HG03457 (cell line): Measurements from ENCODE around the gene ANKRD16.
"Not testable (repeated sequence)": the region's sequence is repeated elsewhere in the genome, so short reads cannot be mapped to it uniquely, and the experiment has no call there.

Experiments used
- ATAC-seq: cut with Tn5 transposase; IDR thresholded peaks from one replicate; pipeline ENCODE4 v1.9.1; 2021; ENCODE audit warnings: moderate number of reproducible peaks; ENCODE audit not compliant: unreplicated experiment

ANKRD16 gene

DNA sequence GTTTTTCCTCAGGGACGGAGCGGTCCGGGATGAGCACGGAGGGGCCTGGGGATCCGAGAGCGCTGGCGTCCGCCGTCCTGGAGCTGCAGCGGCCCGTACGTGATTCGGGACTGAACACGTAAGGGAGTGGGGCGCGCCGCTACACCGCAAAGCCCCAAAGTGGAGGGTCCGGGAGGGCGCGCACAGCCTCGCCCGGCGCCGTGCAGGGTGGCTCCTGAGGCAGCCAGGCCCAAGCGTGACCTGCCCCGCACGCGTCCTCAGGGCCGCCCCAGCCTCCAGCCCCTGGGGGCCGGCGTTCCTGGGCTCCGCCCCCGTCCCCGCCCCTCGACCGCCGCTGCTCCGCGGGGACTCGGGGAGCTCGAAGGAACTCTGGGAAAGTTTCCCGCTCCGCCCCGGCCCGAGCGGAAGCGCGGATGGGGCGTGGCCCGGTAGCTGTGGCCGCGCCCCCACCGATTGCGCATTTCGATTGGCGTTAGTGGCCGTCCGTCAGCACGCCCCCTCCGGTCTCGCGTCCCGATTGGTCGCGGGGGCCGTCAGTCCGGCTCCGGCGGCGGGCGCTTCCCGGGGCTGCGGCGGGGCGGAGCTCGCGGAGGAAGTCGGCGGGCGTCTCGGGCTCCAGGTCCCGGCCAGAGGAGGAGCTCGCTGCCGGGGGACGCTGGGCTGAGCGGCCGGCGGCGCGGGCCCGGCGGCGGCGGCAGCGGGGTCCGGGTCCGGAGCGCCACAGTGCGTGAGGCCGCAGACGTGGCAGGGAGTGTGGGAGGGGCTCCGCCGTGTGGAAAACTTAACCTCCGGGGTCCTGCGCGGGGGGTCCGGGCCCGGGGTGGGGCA is at the start of gene ANKRD16, which contains the start of gene FBH1:
TSS of gene ANKRD16 (minus strand) at position 270 of the 828 bp plus-strand sequence. CDS start 539 bp downstream, outside the sequence.
TSS of gene FBH1 (plus strand) at position 620 of the 828 bp plus-strand sequence. CDS start at position 723, 103 bp downstream.
- peak; percentile 79 for ATAC-seq

GRCh38 chr10:5938291-5938690 is 48.6 kb upstream of the ANKRD16 start:
- no peak for ATAC-seq

- no peak for ATAC-seq
Observed at GRCh38 chr10:5937016-5937415, 47.3 kb upstream of the ANKRD16 start.

DNA sequence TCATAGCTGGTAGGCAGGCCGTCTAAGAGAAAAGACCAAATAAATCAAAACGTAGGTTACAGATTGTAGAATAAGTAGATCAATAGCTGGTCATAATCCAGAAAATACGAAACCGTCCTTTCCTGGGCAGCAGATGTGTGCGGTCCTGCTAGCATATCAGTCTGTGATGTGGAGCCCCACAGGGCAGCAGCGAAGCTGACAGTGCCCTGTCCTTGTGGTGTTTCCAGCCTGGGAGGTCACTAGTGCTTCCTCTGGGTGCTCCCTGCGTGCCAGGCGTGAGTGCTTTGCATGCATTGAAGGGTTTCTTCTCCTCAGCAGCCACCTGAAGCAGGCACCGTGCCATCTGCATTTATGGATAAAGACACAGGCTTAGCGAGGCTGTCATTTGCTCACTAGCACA is 45.9 kb upstream of the ANKRD16 start:
- no peak for ATAC-seq

GRCh38 chr10:5933909-5934546 is 44.3 kb upstream of the ANKRD16 start:
- no peak for ATAC-seq

- ATAC-seq: no peak
Observed at GRCh38 chr10:5932345-5932744, 42.7 kb upstream of the ANKRD16 start.

- no peak for ATAC-seq
Observed at GRCh38 chr10:5930272-5930671, 40.6 kb upstream of the ANKRD16 start.

DNA sequence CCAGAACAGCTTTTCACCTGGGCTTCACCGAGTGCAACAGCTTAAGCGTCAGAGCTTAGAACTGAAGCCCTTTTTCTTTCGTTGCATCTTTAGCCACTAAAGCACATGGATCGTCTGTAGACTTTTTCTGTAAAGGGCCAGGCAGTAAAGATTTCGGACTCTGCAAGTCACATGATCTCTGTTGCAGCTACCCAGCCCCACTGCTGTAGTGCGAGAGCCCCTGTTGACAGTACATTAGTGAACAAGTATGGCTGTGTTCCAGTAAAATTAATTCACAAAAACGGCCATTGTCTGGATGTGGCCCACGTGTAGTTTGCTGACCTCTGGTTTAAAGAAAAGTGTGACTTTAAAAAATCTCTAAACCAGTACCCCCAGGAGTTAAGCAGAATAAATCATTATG is 39.7 kb upstream of the ANKRD16 start:
- ATAC-seq: no peak

DNA sequence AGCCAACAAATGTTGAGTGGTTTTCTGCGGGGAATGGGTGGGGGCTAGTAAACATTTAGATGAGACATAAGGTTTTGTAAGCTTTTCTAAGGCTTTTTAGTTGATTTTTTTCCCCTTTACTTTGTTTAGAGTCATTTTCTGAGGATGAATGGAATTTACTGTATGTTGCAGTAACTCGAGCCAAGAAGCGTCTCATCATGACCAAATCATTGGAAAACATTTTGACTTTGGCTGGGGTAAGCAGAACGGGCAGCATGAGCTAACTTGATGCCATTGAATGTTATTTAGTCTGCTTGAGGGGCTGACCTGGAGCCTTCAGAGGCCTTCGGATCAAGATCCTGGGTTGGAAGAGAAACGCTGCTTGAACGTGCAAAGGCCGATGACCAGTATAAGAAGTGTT is 37.6 kb upstream of the ANKRD16 start:
- no peak for ATAC-seq

DNA sequence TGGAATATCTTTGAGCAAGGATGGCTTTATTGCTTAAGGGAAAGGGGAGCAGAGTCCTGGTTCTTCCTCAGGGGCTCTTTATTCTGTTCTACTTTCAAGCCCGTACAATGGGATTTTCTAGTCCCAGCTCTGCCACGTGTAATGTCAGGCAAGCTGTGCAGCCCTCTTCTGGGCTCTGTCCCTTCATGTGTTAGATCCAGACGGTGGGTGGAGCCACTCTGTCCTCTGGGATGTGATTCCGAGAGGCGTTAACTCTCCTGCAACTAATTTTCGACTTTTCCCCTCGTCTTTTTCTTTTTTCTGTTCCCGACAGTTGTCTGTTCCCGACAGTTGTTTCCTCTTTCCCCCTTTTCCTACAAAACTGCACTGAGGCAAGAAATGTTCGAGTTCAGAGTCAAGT is 35.2 kb upstream of the ANKRD16 start:
- no peak for ATAC-seq

DNA sequence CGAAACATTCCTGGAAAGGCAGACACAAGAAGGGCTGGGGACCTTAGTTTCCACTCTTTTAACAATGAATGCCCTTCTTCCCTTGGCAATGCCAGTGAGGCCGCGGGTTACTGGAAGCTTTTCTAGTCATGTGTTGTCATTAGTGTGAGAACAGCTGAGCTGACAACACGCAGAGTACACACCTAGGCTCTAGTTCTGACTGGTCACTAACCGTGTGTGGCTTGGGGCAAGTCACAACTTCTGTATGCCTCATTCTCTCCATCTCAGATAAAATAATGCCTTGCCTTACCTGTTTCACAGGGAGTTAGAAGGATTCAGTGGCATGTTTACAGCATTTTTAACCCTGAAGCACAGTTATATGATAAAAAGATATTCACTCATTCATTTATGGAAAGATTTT is 32.1 kb upstream of the ANKRD16 start:
- no peak for ATAC-seq

DNA sequence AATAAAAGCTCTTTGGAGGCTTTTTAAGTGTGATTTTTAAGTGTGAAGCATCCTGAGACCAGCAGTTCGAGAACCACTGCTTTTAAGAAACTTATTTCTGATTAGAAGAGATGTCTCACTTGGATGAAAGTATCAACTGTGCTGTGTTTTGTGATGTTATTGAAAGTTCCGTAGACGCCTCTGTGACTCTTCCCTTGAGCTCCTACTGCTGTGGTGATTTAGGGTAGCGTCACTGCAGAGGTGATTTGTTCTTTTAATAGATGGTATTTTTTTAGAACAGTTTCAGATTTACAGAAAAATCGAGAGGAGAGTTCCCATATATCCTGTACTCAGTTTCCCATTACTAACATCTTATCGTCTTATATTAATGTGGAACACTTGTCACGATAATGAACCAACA is 29.9 kb upstream of the ANKRD16 start:
- ATAC-seq: no peak

GRCh38 chr10:5918763-5919162 is 29.1 kb upstream of the ANKRD16 start:
- no peak for ATAC-seq

DNA sequence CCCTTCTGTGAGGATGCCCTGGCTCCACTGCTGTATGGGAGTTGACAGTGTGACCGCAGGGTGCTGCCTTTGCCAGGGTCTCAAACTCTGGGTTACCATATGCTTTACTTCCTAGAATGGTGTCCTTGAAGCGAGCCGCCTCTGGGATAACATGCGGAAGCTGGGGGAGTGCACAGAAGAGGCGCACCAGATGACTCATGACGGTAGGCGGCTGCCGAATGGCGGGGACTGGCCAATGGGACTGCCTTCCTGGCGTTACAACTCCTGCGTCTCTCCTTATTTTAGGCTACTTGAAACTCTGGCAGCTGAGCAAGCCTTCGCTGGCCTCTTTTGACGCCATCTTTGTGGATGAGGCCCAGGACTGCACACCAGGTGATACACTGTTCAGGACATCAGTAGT is 27.6 kb upstream of the ANKRD16 start:
- no peak for ATAC-seq

- ATAC-seq: no peak
Observed at GRCh38 chr10:5915451-5915850, 25.8 kb upstream of the ANKRD16 start.

DNA sequence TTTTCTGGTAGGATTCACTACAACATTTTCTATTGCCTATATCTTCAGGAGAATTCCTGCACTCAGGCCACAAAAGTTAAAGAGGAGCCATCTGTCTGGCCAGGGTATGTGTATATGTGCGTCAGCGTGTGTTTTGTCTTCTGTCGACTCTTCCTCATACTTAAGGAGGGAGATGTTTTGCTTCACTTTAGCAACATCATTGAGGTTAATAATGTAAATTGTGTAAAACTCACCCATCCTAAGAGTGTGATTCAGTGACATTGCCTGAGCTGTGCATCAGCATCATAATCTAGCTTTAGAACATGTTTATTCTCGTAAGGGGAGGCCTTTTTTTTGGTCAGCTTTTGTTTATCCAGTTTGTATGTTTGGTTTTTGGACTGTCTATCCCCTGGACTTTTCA is 24.0 kb upstream of the ANKRD16 start:
- no peak for ATAC-seq

DNA sequence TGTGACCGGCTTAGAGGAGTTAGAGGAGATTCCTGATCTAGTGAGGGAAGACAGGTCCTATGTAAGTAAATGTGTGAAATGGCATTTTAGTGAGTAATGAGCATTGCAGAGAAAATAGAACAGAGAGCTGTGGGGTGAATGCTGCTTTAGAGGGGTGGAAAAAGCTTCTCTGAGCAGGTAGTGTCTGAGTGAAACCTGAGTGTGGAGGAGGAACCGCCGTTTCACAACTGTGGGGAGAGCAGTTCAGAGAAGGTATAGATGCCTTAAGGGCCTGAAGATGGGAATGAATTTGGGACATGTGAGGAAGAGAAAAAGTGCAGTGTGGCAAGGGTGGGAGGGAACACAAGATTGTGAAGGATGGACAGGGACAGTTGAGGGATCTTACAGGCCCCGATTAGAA is 22.0 kb upstream of the ANKRD16 start:
- ATAC-seq: no peak

- no peak for ATAC-seq
Observed at GRCh38 chr10:5910323-5911100, 20.8 kb upstream of the ANKRD16 start.

- ATAC-seq: not testable (repeated sequence)
Observed at GRCh38 chr10:5908676-5909075, 19.0 kb upstream of the ANKRD16 start.

DNA sequence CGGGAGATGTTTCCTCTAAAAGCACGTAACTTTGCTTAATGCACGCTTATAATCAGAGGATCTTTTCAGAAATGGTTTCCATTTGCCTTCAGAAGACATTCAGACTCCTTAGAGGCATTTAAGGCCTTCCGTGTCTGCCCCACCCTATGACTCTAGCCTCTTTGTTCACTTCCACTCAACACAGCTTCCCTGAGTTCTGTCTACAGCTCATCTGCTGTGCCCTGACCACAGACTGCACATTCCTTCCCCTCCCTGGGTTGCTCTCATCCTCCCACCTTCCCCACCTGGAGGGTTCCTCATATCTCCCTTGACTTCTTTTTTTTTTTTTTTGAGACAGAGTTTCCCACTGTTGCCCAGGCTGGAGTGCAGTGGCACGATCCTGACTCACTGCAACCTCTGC is 17.0 kb upstream of the ANKRD16 start:
- no peak for ATAC-seq

DNA sequence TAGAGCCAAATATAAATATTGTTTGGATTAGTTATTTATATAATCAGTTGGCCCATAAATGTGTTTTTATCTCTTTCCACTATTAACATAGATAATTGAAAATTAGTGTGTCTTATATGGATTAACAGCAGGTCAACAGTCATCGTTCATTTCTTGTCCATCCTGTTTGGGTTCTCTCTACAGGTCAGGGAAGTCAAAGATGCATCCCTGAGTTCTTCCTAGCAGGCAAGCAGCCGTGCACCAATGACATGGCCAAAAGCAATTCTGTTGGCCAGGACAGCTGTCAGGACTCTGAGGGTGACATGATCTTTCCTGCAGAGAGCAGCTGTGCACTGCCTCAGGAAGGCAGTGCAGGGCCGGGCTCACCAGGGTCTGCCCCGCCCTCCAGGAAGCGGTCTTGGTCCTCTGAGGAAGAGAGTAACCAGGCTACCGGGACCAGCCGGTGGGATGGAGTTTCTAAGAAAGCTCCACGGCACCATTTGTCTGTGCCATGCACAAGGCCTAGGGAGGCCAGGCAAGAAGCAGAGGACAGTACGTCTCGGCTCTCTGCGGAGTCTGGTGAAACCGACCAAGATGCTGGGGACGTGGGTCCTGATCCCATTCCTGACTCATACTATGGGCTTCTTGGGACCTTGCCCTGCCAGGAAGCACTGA is 16.3 kb upstream of the ANKRD16 start:
- no peak for ATAC-seq
